Mucosa of stomach (tissue), 1 donor: ENCODE measurements around the gene PPP1R1A.

ENCODE experiments used
- H3K27me3 ChIP-seq: one replicate; pipeline ENCODE4 v1.7.0; 2013; ENCODE audit warnings: mild to moderate bottlenecking, low read length; ENCODE audit not compliant: control insufficient read depth, insufficient read depth
- H3K36me3 ChIP-seq: one replicate; pipeline ENCODE4 v1.7.0; 2013; ENCODE audit warnings: low read length; ENCODE audit not compliant: control insufficient read depth, insufficient read depth
- H3K4me1 ChIP-seq: one replicate; pipeline ENCODE4 v1.7.0; 2013; ENCODE audit warnings: mild to moderate bottlenecking, low read length; ENCODE audit not compliant: control insufficient read depth, insufficient read depth
- H3K4me3 ChIP-seq: one replicate; pipeline ENCODE4 v1.7.0; 2013; ENCODE audit warnings: low read length
- H3K9ac ChIP-seq: one replicate; pipeline ENCODE4 v1.7.0; 2013; ENCODE audit warnings: mild to moderate bottlenecking, low read length, moderate library complexity
- H3K9me3 ChIP-seq: one replicate; pipeline ENCODE4 v1.7.0; 2013; ENCODE audit warnings: mild to moderate bottlenecking, low read length, moderate library complexity; ENCODE audit not compliant: control insufficient read depth
- donor health status: Pancreatic carcinoma.

PPP1R1A gene

DNA sequence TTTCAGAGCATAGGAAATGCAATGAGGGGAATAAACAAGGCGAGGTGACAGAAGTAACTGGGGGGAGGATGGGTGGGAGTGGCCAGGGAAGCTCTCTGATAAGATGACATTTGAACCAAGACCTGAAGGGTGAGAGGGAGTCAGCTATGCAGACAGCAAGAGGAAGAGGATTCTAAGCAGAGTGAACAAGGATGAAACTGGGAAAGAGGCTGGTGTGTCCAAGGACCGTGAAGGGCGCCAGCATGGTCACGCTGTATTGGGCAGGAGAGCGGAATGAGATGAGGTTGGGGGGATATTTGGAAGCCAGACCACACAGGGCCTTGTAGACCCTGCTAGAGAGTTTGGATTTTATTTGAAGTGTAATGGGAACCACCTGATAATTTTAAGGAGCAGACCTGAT lies 10.5 kb upstream of the PPP1R1A start:
- Histone ChIP-seq H3K4me1 (no peaks in the 10 kb centered on the region), H3K9me3 (no peaks in the 10 kb centered on the region), H3K36me3 (no peaks in the 10 kb centered on the region), H3K9ac (no peak overlapping the region), H3K4me3 (no peak overlapping the region), H3K27me3 (peaks cover 5% of the 10 kb centered on the region)

- H3K4me1 ChIP-seq = no peaks in the 10 kb centered on the region
- no peaks in the 10 kb centered on the region for H3K36me3 ChIP-seq
- no peak overlapping the region for H3K9ac ChIP-seq
These were observed 8.1 kb upstream of the PPP1R1A start for GRCh38 chr12:54596526-54596946.

GRCh38 chr12:54595471-54595870 lies 7.0 kb upstream of the PPP1R1A start:
- no peaks in the 10 kb centered on the region for H3K9me3 ChIP-seq
- H3K4me3 ChIP-seq = no peak overlapping the region
- H3K9ac ChIP-seq = no peak overlapping the region
- H3K36me3 ChIP-seq = no peaks in the 10 kb centered on the region
- peaks cover 18% of the 10 kb centered on the region for H3K27me3 ChIP-seq
- H3K4me1 ChIP-seq = no peaks in the 10 kb centered on the region

More at GRCh38 chr12:54596526-54596946, 8.1 kb upstream of the PPP1R1A start:
- H3K4me3 ChIP-seq = no peak overlapping the region
- H3K27me3 ChIP-seq = peaks cover 15% of the 10 kb centered on the region
- no peaks in the 10 kb centered on the region for H3K9me3 ChIP-seq

- H3K4me3 ChIP-seq = no peak overlapping the region
- H3K4me1 ChIP-seq = peaks cover 5% of the 10 kb centered on the region
- no peak overlapping the region for H3K9ac ChIP-seq
- peaks cover 29% of the 10 kb centered on the region for H3K27me3 ChIP-seq
- no peaks in the 10 kb centered on the region for H3K36me3 ChIP-seq
- H3K9me3 ChIP-seq = no peaks in the 10 kb centered on the region
These were observed 5.3 kb upstream of the PPP1R1A start for GRCh38 chr12:54593725-54594124.

DNA sequence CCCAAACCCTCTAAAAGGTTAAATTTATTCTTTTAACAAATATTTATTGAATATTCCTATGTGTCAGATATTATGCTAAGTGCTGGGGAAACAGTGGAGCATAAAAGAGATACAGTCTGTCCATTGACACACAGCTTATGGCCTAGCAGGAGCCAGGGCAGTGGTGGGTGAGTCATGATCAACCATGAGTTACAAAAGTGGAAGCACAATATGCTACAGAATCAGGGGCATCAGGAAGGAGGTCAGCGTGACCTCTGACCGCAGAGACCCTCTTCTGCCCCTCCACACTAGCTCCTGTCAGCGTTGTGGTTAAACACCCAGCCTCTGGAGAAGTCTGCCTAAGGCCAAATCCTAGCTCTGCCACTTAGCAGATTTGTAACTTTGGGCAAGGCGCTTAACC lies 4.7 kb upstream of the PPP1R1A start:
- Histone ChIP-seq H3K9ac (no peak overlapping the region), H3K9me3 (no peaks in the 10 kb centered on the region), H3K36me3 (no peaks in the 10 kb centered on the region), H3K27me3 (peaks cover 32% of the 10 kb centered on the region), H3K4me1 (peaks cover 5% of the 10 kb centered on the region), H3K4me3 (no peak overlapping the region)

- no peak overlapping the region for H3K9ac ChIP-seq
- H3K4me1 ChIP-seq = peaks cover 5% of the 10 kb centered on the region
- peaks cover 40% of the 10 kb centered on the region for H3K27me3 ChIP-seq
- no peaks in the 10 kb centered on the region for H3K9me3 ChIP-seq
- H3K36me3 ChIP-seq = no peaks in the 10 kb centered on the region
- no peak overlapping the region for H3K4me3 ChIP-seq
These were observed 3.9 kb upstream of the PPP1R1A start for GRCh38 chr12:54592316-54592715.

DNA sequence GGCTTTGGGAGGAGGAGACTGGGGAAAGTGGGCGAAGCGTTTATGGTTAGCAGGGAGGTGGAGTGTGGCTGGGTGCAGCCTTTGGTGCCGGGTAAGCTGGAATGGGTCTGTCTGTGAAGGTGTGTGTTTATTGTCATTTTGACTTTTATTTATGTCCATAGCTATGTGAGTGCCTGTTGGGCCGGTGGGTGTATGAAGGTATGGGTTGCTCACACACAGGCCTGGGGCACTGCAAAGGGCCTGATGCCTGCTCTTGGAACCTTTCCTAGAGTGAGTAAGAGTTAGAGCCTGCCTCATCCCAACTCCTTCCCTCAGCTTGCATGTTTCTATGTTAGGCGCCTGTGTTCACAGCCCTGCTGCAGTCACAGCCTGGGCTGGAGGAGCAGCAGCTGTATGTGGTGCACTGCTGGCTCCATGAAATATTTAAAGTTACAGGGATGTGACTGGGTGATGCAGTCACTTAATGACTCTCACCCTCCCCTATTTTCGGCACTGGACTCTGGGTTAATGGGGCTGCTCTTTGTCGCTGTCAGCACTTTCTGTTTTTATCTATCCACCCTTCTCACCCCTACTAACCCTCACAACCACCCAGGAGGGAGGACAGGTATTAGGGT lies 2.6 kb upstream of the PPP1R1A start:
- Histone ChIP-seq H3K27me3 (peaks cover 46% of the 10 kb centered on the region), H3K9me3 (no peaks in the 10 kb centered on the region), H3K4me3 (no peak overlapping the region), H3K4me1 (peaks cover 5% of the 10 kb centered on the region), H3K9ac (no peak overlapping the region), H3K36me3 (no peaks in the 10 kb centered on the region)

- no peak overlapping the region for H3K4me3 ChIP-seq
- H3K4me1 ChIP-seq = peaks cover 5% of the 10 kb centered on the region
- no peaks in the 10 kb centered on the region for H3K9me3 ChIP-seq
- no peak overlapping the region for H3K9ac ChIP-seq
- no peaks in the 10 kb centered on the region for H3K36me3 ChIP-seq
- peaks cover 49% of the 10 kb centered on the region for H3K27me3 ChIP-seq
These were observed 1.5 kb upstream of the PPP1R1A start for GRCh38 chr12:54589964-54590363.

GRCh38 chr12:54588890-54589267 lies 420 bp upstream of the PPP1R1A start:
- Histone ChIP-seq H3K27me3 (peaks cover 50% of the 10 kb centered on the region), H3K9me3 (no peaks in the 10 kb centered on the region), H3K36me3 (no peaks in the 10 kb centered on the region), H3K4me1 (peaks cover 5% of the 10 kb centered on the region), H3K4me3 (no peak overlapping the region), H3K9ac (no peak overlapping the region)

- H3K4me1 ChIP-seq = peaks cover 5% of the 10 kb centered on the region
- peaks cover 48% of the 10 kb centered on the region for H3K27me3 ChIP-seq
- H3K9ac ChIP-seq = no peak overlapping the region
- no peaks in the 10 kb centered on the region for H3K9me3 ChIP-seq
- no peaks in the 10 kb centered on the region for H3K36me3 ChIP-seq
- no peak overlapping the region for H3K4me3 ChIP-seq
These were observed 1.1 kb downstream of the PPP1R1A start for GRCh38 chr12:54587315-54587873.

GRCh38 chr12:54586620-54587019 lies 1.8 kb downstream of the PPP1R1A start:
- no peak overlapping the region for H3K4me3 ChIP-seq

DNA sequence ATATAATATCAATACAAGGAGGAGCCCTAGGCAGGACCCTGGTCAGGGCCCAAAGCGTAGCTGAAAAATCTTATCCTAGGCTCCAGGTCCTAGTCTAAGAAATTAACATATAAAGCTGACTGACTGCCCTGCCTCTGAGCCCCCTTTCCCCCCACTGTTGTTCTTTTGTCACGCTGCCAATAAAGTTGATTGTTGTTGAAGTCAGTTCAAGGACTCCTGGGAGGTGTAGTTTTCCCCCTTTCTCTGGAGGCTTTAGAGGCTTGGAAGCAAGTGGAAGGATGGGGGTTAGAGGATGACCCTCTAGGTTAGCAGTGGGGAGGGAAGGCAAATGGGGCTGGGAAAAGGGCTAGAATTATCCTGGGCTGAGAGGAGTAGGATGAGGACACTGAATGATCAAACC lies 3.2 kb downstream of the PPP1R1A start:
- peaks cover 38% of the 10 kb centered on the region for H3K27me3 ChIP-seq
- no peak overlapping the region for H3K4me3 ChIP-seq
- no peaks in the 10 kb centered on the region for H3K9me3 ChIP-seq
- H3K36me3 ChIP-seq = no peaks in the 10 kb centered on the region
- H3K4me1 ChIP-seq = peaks cover 5% of the 10 kb centered on the region
- no peak overlapping the region for H3K9ac ChIP-seq

More at GRCh38 chr12:54586620-54587019, 1.8 kb downstream of the PPP1R1A start:
- H3K9me3 ChIP-seq = no peaks in the 10 kb centered on the region
- no peaks in the 10 kb centered on the region for H3K36me3 ChIP-seq
- H3K4me1 ChIP-seq = peaks cover 5% of the 10 kb centered on the region
- peaks cover 41% of the 10 kb centered on the region for H3K27me3 ChIP-seq
- H3K9ac ChIP-seq = no peak overlapping the region
